AG04450 (cell line): ENCODE data around the gene TTLL9. TPM values are rescaled to one million over a fixed set of nuclear protein-coding genes. Genes with fewer than 3 reads are reported as not detected.

Experiments used
- CTCF ChIA-PET: fragments of 300-600, 350-600 bp; formaldehyde crosslinking; extraction: SDS; loops from one replicate; lab custom pipeline; 2022; ENCODE audit warnings: antibody characterized with exemption, inconsistent platforms; lab: Charles Lee
- POLR2A ChIA-PET: fragments of 350-600 bp; formaldehyde crosslinking; extraction: SDS; loops from one replicate; lab custom pipeline; 2021; ENCODE audit warnings: antibody characterized with exemption, inconsistent platforms; lab: Yijun Ruan, JAX
- DNase-seq: peaks from one replicate; pipeline ENCODE4 v3.0.0-alpha.2; 2011; ENCODE audit warnings: low read depth, low spot score
- H3K27ac ChIP-seq: one replicate; pipeline ENCODE4 v1.5.1; 2012; ENCODE audit warnings: low read depth, low read length, control low read depth
- H3K27me3 ChIP-seq: one replicate; pipeline ENCODE4 v1.6.0; 2012; ENCODE audit warnings: low read length; ENCODE audit not compliant: control insufficient read depth, insufficient read depth
- H3K4me3 ChIP-seq: 2 replicates; pipeline ENCODE4 v1.5.1; 2011; ENCODE audit warnings: mild to moderate bottlenecking, low read depth, low read length, control low read depth
- H3K9me3 ChIP-seq: 2 replicates; pipeline ENCODE4 v1.5.1; 2012; ENCODE audit warnings: low read length; ENCODE audit not compliant: control insufficient read depth, insufficient read depth
- polyA plus RNA-seq: library from polyadenylated mRNA; depleted of rRNA; stranded (reverse); fragments of >200 nt; gene quantifications from 2 replicates; pipeline ENCODE4 v1.2.3, GENCODE V29; 2011
- TF ChIP-seq, protein P1 (sequence below): IDR thresholded peaks from 2 replicates; pipeline ENCODE4 v1.5.1; 2011; ENCODE audit warnings: low read depth, low read length, control low read depth, inconsistent platforms

Gene TTLL9
- polyA plus RNA-seq, 1 experiment, result not detected

DNA sequence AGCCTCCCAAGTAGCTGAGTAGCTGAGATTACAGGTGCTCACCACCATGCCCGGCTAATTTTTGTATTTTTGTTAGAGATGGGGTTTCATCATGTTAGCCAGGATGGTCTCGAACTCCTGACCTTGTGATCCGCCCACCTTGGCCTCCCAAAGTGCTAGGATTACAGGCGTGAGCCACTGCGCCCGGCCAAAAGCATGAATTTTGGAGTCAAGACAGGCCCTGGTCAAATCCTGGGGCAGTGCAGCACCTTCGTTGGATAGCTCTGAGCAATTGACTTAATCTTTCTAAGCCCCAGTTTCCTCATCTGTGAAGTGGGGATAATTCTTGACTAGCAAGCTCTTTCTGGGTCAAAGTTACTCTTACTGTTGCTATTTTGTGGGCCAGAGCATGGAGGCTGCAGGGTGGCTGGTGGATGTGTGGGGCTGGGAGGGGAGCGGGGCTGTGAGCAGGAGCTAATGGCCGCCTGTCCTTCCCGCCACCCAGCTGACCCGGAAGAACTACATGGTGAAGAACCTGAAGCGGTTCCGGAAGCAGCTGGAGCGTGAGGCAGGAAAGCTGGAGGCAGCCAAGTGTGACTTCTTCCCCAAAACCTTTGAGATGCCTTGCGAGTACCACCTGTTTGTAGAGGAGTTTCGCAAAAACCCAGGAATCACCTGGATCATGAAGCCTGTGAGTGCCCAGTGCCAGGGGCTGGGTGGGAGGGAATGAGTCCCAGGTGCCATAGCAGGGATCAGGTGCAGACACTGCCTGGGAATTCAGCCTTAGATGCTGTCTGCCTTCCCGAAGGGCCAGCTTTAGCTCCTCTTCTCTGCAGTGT, 39.0 kb downstream of the TTLL9 start:
- POLR2A ChIA-PET, result interaction anchor here (1.1 kb wide), 1 partner anchor 32 kb away, joined by 14 read pairs; no protein-coding TSS in a partner anchor
- TF ChIP-seq, protein P1, sequence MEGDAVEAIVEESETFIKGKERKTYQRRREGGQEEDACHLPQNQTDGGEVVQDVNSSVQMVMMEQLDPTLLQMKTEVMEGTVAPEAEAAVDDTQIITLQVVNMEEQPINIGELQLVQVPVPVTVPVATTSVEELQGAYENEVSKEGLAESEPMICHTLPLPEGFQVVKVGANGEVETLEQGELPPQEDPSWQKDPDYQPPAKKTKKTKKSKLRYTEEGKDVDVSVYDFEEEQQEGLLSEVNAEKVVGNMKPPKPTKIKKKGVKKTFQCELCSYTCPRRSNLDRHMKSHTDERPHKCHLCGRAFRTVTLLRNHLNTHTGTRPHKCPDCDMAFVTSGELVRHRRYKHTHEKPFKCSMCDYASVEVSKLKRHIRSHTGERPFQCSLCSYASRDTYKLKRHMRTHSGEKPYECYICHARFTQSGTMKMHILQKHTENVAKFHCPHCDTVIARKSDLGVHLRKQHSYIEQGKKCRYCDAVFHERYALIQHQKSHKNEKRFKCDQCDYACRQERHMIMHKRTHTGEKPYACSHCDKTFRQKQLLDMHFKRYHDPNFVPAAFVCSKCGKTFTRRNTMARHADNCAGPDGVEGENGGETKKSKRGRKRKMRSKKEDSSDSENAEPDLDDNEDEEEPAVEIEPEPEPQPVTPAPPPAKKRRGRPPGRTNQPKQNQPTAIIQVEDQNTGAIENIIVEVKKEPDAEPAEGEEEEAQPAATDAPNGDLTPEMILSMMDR, result no peak
- H3K9me3 ChIP-seq, result no peaks in the 10 kb centered on the region
- peaks cover 22% of the 10 kb centered on the region for H3K27me3 ChIP-seq
- H3K4me3 ChIP-seq, result no peak overlapping the region
- DNase-seq, result no peak
- CTCF ChIA-PET, result interaction anchor here (1.0 to 1.1 kb wide), 2 partner anchors 42 to 121 kb away, joined by 3 read pairs; partner anchors contain the start of gene PDRG1
- no peak overlapping the region for H3K27ac ChIP-seq

- TF ChIP-seq, protein P1, result no peak
- Histone ChIP-seq H3K4me3 (no peak overlapping the region), H3K9me3 (no peaks in the 10 kb centered on the region), H3K27ac (no peak overlapping the region), H3K27me3 (peaks cover 25% of the 10 kb centered on the region)
- ChIA-PET POLR2A (interaction anchor here (1.1 kb wide), 1 partner anchor 31 kb away, joined by 14 read pairs; no protein-coding TSS in a partner anchor), CTCF (interaction anchor here (1.0 to 1.6 kb wide), 3 partner anchors 41 to 121 kb away, joined by 3 to 4 read pairs (median 3); partner anchors contain the start of gene PDRG1)
- no peak for DNase-seq
Measured at GRCh38 chr20:31910071-31910803, 39.8 kb downstream of the TTLL9 start.

DNA sequence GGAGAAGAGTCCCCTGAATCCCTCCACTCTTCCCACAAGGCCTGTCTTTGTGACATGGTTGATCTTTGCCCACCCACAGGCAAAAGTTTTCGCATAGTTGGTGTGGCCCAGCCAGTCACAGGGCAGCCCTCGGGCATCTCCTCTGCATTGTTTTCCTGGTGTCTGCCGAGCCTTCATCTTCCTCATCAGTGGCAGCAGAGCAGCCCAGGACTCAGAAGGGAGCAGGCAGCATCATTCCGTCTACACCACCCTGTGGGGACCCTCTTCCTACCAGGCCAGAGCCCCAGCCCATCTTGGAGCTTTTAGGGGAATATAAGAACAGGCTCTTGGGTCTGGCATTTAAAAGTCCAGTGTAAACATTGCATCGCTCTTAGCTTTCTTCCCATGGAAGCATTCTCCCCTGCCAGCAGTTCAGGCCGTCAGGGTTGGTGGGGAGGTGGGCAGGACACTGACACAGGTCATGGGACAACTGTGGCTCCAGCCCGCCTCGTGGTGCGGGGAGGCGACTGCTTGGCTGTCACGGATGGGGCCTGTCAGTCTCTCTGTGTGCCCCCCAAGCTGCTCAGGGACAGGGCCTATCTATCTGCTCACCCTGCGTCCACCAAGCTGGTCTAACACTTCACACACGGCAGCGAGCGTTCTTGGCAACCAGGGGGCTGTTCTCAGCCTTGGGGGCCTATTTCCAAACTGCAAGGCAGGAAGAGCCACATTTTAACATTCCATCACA, 43.2 kb downstream of the TTLL9 start:
- Histone ChIP-seq H3K4me3 (no peak overlapping the region), H3K9me3 (no peaks in the 10 kb centered on the region), H3K27ac (no peak overlapping the region), H3K27me3 (peaks cover 47% of the 10 kb centered on the region)
- ChIA-PET CTCF (interaction anchor here (0.5 to 1.2 kb wide), 2 partner anchors 25 to 117 kb away, joined by 3 to 4 read pairs; no protein-coding TSS in a partner anchor), POLR2A (no interaction called here)
- TF ChIP-seq, protein P1, result no peak
- no peak for DNase-seq

GRCh38 chr20:31914170-31914569, 43.7 kb downstream of the TTLL9 start:
- CTCF ChIA-PET, result interaction anchor here (1.2 kb wide), 1 partner anchor 117 kb away, joined by 3 read pairs; no protein-coding TSS in a partner anchor
- Histone ChIP-seq H3K4me3 (no peak overlapping the region), H3K27me3 (peaks cover 50% of the 10 kb centered on the region), H3K27ac (no peak overlapping the region), H3K9me3 (no peaks in the 10 kb centered on the region)
- TF ChIP-seq, protein P1, result no peak
- POLR2A ChIA-PET, result no interaction called here
- no peak for DNase-seq
